ENCODE data around the gene PFDN6. TPM values are rescaled to one million over a fixed set of nuclear protein-coding genes. Genes with fewer than 3 reads are reported as not detected.

Gene PFDN6
- total and polyA plus RNA-seq, 9 of the 15 experiments (the other 6 are each of a cell fraction or from before 2014, with no cell fraction given): 6.8 to 475 (median 216) TPM

GRCh38 chr6:33320315-33321181, 31.1 kb downstream of the PFDN6 start (continued):
- no peak for TF ChIP-seq SAP30 (IDR thresholded peaks at IDR 0.05; ENCODE audit: borderline replicate concordance, insufficient read depth, low read depth, low read length, poor library complexity, severe bottlenecking)
- no peak for TF ChIP-seq IFI16 (CRISPR knock-in tag; IDR thresholded peaks at IDR 0.05)
- TF ChIP-seq HNRNPH1 (optimal IDR thresholded peaks at IDR 0.05; ENCODE audit: low read depth, low read length): no peak
- no peak for TF ChIP-seq TRIM28 (IDR thresholded peaks at IDR 0.05)
- TF ChIP-seq PHB2 (IDR thresholded peaks at IDR 0.05; ENCODE audit: low read depth): no peak
- TF ChIP-seq ZNF134 (CRISPR knock-in tag; conservative IDR thresholded peaks at IDR 0.05): no peak
- 0 out of 2 replicates have a peak, but pooled peaks have one; percentile 26 for TF ChIP-seq GTF2E2 (tag; IDR thresholded peaks at IDR 0.05)
- TF ChIP-seq SPI1 (IDR thresholded peaks at IDR 0.05; ENCODE audit: borderline replicate concordance, low read depth, low read length): no peak
- TF ChIP-seq FOXM1 (IDR thresholded peaks at IDR 0.05; ENCODE audit: low read depth): no peak
- no peak for TF ChIP-seq FOXM1 (CRISPR knock-in tag; IDR thresholded peaks at IDR 0.05; ENCODE audit: low read depth)
- TF ChIP-seq DIDO1 (tag; IDR thresholded peaks at IDR 0.05; ENCODE audit: low read depth): no peak
- no peak for TF ChIP-seq THRA (IDR thresholded peaks at IDR 0.05)
- no peak for TF ChIP-seq ZNF449 (CRISPR knock-in tag; IDR thresholded peaks at IDR 0.05)
- TF ChIP-seq FOXA1 (IDR thresholded peaks at IDR 0.05; ENCODE audit: borderline replicate concordance): no peak
- no peak for TF ChIP-seq ZNF165 (CRISPR knock-in tag; IDR thresholded peaks at IDR 0.05; ENCODE audit: borderline replicate concordance)
- no peak for TF ChIP-seq ARID3B (CRISPR knock-in tag; IDR thresholded peaks at IDR 0.05; ENCODE audit: borderline replicate concordance)
- TF ChIP-seq ZBTB1 (CRISPR knock-in tag; IDR thresholded peaks at IDR 0.05; ENCODE audit: borderline replicate concordance, low read depth): no peak
- TF ChIP-seq CREB3 (tag; conservative IDR thresholded peaks at IDR 0.05; ENCODE audit: low read depth): no peak
- TF ChIP-seq NONO (IDR thresholded peaks at IDR 0.05; ENCODE audit: low read depth in 2 of 2, low read length in 1 of 2): no peak
- TF ChIP-seq TARDBP (IDR thresholded peaks at IDR 0.05): no peak
- no peak for TF ChIP-seq ZNF436 (CRISPR knock-in tag; IDR thresholded peaks at IDR 0.05)
- no peak for TF ChIP-seq TEAD2 (tag; IDR thresholded peaks at IDR 0.05)
- no peak for TF ChIP-seq MXI1 (IDR thresholded peaks at IDR 0.05; ENCODE audit: low read depth, low read length)
- no peak for TF ChIP-seq GABPB1 (CRISPR knock-in tag; IDR thresholded peaks at IDR 0.05)

Data from K562 (cell line).